Measurements from ENCODE around the gene ADAM11.
"Not testable (repeated sequence)": the region's sequence is repeated elsewhere in the genome, so short reads cannot be mapped to it uniquely, and the experiment has no call there.

ADAM11 gene, protein sequence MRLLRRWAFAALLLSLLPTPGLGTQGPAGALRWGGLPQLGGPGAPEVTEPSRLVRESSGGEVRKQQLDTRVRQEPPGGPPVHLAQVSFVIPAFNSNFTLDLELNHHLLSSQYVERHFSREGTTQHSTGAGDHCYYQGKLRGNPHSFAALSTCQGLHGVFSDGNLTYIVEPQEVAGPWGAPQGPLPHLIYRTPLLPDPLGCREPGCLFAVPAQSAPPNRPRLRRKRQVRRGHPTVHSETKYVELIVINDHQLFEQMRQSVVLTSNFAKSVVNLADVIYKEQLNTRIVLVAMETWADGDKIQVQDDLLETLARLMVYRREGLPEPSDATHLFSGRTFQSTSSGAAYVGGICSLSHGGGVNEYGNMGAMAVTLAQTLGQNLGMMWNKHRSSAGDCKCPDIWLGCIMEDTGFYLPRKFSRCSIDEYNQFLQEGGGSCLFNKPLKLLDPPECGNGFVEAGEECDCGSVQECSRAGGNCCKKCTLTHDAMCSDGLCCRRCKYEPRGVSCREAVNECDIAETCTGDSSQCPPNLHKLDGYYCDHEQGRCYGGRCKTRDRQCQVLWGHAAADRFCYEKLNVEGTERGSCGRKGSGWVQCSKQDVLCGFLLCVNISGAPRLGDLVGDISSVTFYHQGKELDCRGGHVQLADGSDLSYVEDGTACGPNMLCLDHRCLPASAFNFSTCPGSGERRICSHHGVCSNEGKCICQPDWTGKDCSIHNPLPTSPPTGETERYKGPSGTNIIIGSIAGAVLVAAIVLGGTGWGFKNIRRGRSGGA

DNA sequence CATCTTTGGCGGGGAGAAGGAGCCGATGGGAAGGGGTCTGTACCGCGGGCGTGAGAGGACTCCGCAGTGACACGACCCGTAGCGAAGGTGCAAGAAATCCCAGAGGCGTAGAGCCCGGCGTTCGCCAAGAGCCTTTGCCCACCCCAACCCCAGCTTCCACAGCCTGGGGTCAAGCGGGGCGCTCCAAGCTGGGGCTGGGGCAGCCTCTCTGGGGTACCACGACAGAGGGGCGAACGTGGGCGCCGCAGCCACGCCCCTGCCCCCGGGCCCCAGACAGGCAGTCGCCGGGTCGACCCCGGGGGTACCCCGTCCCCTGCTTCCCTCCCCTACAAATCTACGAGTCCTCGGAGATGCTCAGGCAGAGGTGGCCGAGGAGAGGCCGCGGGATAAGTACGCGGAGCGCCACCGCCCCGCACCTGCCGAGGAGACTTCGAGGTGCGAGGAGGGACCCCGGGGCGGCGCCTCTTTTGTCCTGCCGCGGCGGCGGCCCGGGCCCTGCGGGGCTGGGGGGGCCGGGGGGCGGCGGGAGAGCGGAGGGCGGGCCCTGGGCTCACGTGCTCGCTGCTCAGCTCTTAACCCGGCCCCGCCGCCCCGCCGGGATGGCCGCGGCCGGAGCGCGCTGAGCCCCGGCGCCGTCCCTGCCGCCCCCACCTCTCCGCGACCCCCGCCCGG is at the start of gene ADAM11:
TSS of gene ADAM11 (plus strand) at position 575 of the 672 bp plus-strand sequence. CDS start 212 bp downstream, outside the sequence.
- no peak for FAIRE-seq
- peak; percentile 70 for DNase-seq (ENCODE audit: low spot score)

DNA sequence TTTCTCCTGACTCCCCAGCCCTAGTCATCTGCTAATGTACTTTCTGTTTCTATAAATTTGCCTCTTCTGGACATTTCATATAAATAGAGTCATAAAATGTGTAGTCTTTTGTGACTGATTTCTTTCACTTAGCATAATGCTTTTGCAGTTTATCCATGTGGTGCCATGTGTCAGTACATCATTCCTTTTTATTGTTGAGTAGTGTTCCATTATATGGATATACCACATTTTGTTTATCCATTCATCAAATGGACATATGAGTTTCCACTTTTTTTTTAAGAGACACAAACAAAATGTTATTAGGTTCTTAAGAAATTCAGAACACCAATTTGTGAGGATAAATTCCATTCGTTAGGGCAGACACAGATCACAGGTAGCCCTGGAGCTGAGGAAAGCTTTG is 39.3 kb upstream of the ADAM11 start:
- no peak for FAIRE-seq

DNA sequence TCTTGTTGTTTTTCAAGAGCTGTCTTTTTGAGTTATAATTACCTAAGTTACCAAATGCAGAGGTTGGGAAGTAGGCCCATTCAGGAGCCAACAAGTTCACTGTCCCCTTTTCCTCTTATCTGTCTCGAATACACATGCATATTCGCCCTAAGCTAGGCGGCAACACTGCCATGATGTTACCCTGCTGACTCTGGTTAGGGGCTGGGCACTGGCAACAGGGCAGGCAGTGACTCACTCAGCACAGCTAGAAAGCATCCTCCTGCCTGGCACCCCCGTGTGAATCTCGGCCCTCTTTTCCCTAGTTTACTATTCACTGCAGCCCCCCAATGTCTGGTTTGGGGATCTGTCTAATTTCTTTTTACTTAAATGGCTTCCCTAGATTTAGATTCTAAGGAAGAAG is 36.5 kb upstream of the ADAM11 start:
- no peak for FAIRE-seq
- DNase-seq (ENCODE audit: low spot score) = no peak

More for the DNA sequence above, 39.3 kb upstream of the ADAM11 start:
- DNase-seq (ENCODE audit: low spot score) = no peak

DNA sequence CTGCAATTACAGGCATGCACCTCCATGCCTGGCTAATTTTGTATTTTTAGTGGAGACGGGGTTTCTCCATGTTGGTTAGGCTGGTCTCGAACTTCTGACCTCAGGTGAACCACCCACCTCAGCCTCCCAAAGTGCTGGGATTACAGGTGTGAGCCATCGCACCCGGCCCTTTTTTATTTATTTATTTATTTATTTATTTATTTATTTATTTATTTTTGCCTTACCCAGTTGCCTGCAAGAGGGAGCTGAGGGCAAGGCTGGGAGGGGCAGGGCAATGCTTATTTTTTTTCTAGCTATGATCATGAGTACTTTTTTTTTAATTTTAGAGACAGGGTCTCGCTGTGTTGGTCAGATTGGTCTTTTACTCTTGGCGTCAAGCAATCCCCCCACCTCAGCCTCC is 32.7 kb upstream of the ADAM11 start:
- DNase-seq (ENCODE audit: low spot score); FAIRE-seq: not testable (repeated sequence)

DNA sequence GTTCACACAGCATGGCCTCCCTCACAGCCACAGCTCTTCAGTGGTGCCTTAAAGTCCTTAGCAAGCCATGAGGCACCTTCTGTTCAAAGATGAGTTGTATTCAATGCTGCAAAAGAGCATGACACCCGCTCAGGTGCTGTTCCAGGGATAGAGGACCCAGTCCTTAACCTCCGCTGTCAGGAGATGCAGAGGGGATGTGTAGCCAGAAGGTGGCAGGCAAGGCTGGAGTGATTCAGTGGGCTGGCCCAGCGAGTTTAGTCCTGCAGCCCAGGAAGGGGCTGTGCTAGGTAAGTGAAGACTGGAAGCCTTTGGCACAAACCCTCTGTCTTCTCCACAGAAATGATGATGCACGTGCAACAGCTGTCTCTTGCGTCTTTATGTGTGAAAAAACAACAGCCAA is 25.0 kb upstream of the ADAM11 start:
- peak; percentile 81 for FAIRE-seq
- no peak for DNase-seq (ENCODE audit: low spot score)

DNA sequence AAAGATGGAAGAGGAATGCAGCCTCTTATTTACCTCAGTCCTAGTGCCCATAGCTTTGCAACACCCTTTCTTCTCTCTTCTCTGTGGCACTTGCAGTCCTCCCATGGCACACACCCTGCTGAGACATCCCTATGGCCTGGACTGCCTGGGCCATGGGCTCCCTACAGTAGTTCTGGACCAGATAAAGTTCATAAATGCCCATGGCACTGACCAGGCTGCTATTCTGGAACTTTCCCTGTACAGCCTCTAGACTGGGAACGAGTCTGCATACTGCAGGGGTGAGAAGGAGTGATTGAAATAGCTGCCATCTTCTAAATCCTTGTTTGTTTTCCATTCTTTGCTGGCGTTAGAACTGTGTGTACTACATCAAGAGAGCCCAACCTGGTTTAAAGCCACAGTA is 24.5 kb upstream of the ADAM11 start:
- FAIRE-seq = peak; percentile 17

DNA sequence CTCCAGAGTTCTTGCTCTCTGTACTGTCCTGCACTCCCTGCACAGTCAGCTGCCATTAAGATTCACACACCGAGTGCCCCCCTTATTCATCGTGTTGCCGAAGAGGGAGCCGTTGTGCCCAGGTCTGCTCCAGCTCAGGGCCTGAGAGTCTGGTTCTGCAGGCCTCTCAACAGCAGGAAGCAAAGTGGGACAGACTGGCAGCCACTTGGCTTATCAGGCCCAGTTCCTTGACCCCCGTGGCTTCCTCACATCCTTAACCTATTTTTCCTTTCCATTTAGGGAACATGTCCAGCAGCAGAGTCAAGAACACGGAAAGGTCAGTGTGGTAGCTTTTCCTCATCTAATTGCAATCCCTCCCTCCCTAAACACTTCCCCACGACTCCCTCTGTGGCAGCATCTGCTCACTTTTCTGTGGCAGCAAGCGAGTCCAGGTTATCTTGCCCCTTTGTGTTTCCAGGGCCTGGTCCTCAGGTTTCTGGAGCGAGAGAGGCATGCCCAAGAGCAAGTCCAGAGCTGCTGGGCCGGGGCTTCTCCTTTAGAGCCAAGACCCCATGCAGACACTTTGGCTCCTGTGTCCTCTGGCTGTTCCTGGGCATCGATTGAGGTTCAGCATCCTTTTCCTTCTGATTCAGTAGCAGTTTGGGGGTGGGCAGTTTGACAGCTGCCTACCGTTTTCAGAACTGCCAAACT is 22.1 kb upstream of the ADAM11 start:
- DNase-seq (ENCODE audit: low spot score) = no peak
- FAIRE-seq = no peak

More for the DNA sequence above, 24.5 kb upstream of the ADAM11 start:
- no peak for DNase-seq (ENCODE audit: low spot score)

DNA sequence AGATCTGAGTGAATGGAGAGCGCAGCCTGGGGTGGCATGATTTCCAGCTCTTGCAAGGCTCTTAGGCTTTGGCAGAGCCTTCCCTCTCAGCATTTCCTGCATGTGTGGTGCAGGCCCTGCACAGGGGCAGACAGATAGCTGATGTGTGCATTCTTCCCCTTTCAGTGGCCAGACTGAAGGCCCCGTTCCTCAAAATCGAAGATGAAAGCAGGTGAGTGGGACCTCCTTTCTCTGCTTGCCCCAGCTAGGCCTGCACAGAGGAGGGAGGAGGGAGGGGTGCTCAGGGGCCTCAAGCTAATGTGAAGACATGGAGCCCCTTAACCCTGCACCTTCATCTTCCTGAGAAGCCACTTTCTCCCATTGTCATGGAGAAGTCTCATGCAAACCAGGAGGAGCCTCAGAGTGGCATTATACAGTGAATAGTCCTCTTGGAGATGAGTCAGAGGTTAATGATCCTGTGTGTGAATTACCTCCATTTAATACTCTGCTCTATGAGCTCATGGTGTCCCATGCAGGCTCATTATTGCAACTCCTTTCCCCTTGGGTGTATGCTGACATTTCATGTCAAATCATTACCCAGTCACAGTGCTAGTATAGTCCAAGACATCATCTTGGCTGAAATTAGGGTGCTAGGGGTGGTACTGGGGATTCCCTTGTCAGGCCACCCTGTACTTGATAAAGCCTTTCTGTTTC is 20.4 kb upstream of the ADAM11 start:
- DNase-seq (ENCODE audit: low spot score) (no peak), FAIRE-seq (no peak)

DNA sequence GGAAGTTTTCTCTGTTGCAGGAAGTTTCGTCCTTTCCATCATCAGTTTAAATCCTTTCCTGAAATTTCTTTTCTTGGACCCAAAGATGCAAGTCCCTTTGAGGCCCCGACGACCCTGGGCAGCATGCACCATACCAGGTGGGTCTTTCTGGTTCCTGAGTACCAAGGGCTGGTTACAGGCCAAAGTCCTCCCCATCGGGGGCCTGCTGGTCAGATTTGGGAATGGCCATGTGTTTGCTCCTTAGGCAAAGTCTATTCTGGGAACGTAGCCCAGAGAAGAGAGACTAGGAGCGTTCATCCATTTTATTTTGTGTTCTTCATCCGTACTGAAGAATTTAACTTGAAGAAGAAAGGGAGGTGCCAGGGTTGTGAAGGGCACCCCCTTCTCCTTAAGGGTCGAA is 17.5 kb upstream of the ADAM11 start:
- DNase-seq (ENCODE audit: low spot score) (no peak), FAIRE-seq (no peak)

DNA sequence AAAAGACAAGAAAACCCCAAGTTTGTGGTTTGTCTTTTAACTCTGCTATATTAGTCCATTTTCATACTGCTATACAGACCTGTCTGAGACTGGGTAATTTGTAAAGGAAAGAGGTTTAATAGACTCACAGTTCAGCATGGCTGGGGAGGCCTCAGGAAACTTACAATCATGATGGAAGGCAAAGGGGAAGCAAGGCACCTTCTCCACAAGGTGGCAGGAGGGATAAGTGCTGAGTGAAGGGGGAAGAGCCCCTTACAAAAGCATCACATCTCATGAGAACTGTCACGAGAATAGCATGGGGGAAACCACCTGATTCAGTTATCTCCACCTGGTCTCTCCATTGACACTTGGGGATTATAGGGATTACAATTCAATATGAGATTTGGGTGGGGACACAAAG is 13.5 kb upstream of the ADAM11 start:
- DNase-seq (ENCODE audit: low spot score) = no peak

DNA sequence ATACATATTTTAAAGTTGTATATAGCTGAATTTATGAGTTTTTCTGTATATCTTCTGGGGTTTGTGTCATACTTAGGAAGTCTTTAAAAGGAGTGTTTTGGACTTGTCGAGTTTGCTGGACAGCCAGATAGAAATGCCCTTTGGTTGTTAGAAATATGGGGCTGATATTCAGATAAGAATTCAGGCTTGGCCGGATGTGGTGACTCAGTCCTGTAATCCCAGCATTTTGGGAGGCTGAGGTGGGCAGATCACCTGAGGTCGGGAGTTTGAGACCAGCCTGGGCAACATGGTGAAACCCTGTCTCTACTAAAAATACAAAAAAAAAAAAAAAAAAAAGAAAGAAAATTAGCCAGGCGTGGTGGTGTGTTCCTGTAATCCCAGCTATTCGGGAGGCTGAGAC is 13.1 kb upstream of the ADAM11 start:
- not testable (repeated sequence) for FAIRE-seq; DNase-seq (ENCODE audit: low spot score)

More for the DNA sequence above, 13.5 kb upstream of the ADAM11 start:
- no peak for FAIRE-seq

DNA sequence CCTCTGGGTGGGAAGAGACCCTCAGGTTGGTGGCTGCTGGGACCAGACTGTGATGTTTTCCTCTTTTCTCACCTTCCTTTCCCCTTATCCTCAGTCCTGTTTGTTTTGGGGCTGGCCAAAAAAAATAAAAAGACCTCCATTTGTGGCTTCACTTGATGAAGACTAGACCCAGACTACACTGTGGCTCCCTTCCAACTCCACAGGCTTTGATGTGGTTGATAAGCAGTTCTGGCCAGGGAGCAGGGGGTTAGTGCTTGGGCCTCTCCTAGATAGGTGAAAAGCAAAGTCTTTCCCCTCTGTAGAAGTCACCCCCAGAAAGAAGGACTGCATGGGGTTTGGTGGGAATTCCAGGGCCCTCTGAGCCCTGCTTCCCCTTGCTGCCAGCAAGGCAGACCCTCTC is 11.2 kb upstream of the ADAM11 start:
- DNase-seq (ENCODE audit: low spot score) = no peak
- no peak for FAIRE-seq

DNA sequence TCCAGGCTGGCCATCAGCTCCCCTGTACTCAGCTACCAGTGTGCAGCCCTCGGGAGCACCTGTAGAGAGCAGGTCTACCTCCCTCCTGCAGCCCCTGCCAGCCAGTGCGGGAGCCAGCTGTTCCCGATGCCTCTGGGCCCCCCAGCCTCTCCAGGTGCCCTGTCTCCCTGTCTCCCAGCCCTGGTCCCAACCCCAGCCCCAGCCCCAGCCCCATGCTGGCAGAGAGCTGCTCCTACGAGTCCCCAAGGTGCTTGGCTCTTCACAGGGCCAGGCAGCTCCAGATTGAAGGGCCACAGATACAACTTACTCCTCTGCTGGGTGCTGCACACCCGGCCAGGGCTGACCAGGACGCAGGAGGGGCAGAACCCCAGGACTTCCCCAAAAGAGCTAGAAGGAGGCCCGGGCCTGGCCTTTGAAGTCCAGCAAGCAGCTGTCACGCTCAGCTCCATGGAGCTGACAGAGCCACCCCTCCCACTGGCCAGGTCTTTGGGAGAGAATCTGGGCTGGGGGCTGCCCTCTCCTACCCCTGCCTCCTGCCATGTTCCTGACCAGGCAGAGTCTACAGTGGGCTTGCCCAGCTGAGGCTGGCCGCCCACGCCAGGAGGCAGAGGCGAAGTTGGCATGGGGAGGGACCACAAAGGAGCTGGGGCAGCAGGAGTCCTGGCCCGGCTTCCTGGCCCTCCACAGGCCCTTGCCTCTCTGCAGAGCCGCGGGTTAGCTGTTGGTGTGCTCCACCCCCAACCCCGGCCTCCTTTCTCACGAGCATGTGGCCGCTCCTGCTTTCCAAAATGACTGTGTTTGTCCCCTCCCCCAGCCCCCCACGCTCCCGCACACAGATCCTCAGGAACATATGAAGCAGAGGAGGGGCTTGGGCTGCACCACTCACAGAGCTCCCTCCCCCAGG is 9.5 kb upstream of the ADAM11 start:
- FAIRE-seq = no peak

DNA sequence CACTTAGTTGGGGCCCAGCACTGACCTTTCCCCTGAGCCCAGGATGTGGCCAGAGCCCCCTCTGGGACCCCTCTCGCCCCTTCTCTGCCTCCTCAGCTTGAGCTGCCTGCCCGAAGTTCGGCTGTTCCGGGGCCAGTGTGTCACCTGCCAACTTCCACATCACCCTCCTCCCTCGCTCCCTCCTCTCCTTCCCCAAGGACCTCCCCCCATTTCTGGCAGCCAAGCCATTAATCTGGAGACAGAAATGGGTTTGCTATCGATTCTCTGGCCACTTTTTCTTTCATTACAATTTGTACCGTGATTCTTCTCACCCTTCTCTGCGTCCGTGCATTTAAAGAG is 8.8 kb upstream of the ADAM11 start:
- FAIRE-seq (no peak), DNase-seq (ENCODE audit: low spot score) (no peak)

More for the DNA sequence above, 9.5 kb upstream of the ADAM11 start:
- DNase-seq (ENCODE audit: low spot score) = no peak

DNA sequence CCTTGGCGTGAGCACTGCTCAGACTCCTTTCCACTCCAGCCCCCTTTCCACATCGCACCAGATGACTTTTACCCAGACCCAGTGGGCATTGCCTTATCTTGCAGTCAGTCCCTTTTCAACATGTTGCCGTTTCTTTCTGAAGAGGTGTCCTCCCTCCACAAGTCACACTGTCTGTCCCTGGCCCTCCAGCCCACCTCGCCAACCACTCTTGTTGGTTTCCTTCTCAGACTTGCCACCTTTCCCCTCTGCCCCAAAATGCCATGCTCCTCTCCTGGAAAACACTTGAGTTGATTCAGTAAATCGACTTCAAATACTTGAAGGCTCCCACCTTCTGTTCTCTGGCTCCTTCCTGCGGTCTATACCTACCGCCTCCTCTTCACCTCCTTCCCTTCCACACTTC is 7.5 kb upstream of the ADAM11 start:
- DNase-seq (ENCODE audit: low spot score) (no peak), FAIRE-seq (no peak)

DNA sequence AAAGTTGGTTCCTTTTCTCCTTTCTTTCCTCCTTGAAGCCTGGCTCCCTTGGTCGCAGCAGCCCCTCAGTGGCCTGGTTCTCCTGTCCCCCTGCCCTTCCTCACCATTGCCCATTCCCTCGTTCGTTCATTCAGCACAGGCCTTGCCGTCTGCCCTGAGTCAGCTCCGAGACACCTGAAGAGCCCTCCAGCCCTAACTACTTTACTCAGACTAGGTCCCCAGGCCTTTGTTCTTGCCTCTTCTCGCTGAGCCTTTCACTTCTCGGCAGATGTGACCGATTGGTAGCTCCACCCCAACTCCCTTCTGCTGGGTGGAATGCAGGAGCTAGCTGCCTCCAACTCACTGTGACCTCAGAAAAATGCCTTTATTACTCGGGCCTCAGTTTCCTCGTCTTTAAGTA is 7.0 kb upstream of the ADAM11 start:
- DNase-seq (ENCODE audit: low spot score) (no peak), FAIRE-seq (no peak)

DNA sequence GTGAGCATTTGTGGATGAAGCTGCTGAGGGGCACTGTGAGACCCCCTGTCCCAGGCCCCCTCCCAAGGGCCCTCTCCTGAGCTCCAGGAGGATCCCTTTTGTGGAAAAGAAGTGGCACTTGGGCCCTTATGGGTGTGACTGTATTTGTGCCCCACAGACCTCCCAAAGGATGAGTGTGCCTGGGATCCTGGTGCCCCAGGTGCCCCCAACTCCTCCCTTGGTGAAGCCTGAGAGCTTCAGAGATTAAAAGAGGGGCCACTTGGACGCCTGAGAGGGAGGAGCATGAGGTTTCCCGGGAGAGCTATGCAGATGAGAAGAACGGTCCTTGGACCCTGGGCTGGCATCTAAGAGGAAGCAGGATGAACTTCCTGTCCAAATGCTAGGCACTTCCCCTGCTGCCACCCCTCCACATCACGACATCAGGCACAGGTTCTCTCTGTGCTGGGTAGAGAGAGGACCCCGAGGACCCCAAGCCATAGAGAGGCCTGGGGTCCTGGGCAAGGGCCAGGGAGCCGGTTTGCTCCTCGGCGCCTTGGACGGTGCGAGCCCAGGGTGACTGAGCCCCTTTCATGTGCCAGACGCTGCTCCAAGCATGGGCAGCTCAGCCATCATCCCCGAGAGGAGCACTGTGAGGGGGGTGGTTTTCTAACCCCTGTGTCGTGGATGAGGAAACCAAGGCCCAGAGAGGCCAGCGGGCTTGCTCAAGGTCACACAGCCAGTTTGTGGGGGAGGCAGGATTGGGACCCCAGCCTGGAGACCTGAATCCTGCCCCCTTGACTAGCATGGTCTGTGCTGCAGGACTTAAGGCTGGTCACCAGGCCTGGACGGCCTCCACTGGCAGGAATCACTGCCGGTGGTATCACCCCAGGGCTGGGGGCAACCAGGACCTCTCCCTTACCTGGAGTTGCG is 5.6 kb upstream of the ADAM11 start:
- FAIRE-seq = no peak
- DNase-seq (ENCODE audit: low spot score) = no peak

DNA sequence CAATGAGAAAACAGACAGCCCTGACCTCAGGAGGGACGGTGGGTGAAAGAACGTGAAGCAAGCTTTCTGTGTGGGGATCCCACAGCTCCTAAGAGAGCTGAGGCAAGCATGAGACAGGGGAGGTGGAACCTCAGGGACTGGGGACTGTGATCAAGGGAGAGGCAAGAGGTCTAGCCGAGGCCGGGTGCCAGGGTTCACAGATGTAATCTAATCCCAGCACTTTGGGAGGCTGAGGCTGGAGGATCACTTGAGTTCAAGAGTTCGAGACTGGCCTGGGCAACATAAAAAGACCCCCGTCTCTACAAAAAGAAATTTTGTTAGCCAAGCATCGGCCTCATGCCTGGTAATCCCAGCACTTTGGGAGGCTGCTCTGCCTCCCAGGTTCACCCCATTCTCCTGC is 4.5 kb upstream of the ADAM11 start:
- no peak for DNase-seq (ENCODE audit: low spot score)
- FAIRE-seq = no peak

DNA sequence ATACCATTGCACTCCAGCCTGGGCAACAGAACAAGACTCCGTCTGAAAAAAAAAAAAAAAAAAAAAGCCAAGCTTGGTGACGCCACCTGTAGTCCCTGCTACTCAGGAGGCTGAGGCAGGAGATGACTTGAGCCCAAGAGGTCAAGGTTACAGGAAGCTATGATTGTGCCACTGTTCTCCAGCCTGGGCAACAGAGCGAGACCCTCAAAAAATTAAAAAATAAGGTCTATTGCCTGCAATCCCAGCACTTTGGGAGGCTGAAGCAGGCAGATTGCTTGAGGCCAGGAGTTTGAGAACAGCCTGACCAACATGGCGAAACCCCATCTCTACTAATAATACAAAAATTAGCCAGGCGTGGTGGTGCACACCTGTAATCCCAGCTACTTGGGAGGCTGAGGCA is 3.6 kb upstream of the ADAM11 start:
- not testable (repeated sequence) for FAIRE-seq; DNase-seq (ENCODE audit: low spot score)

All from urothelium cell line (cell line).